Cortex of kidney (tissue), 1 donor: ENCODE results near the gene ZNF235.
"Not testable (repeated sequence)": the region's sequence is repeated elsewhere in the genome, so short reads cannot be mapped to it uniquely, and the experiment has no call there.

Experiments
- DNase-seq: peaks from one replicate; lab custom pipeline; 2025; lab: John Stamatoyannopoulos, UW

Gene ZNF235

DNA sequence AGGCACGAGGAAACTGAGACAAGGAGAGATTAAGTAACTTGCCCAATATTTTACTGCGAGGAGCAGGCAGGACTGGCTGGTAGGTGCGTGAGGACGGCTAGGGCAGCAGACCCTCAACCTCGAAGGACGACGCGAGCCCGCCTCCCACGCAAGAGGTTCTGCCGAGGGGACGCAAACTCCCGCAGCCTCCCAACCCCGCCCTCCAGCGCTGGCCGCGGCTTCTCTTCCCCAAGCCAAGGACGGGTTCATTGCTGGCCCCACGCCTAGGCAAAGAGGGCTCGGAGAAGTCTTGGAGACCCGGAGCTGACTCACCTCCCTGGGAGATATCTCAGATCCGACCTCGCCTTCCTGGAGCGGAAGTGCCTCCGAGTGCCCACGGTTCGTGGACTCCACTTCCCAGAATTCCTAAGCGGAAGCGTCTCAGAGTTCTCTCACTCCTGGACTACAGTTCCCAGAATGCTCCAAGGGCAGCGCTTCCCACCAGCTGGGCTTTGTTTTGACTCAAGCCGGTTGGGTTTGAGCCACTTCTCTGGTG lies at the start of gene ZNF235:
Gene ZNF235 (minus strand): TSS at position 367 of the 535 bp plus-strand sequence. CDS start 1,621 bp downstream, outside the sequence.
- DNase-seq, result peak; percentile 32

GRCh38 chr19:44346556-44346955 lies 41.7 kb upstream of the ZNF235 start:
- DNase-seq, result no peak

DNA sequence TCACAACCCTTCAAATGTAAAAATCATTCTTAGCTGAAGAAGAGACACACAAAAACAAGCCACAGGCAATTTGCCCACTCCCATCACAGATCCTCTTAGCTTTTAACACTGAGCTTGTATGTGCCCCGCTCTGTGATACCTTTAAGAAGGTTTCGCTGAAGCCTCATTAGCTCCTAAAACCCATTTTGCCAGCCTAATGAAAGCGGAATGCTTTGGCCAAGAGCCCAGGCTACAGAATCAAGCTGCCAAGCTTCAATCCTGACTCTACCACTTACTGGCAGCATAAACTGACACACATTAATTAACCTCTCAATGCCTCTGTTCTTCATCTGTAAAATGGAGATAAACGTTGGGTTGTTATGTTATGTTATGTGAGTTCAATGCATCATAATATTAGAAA lies 41.1 kb upstream of the ZNF235 start:
- no peak for DNase-seq

DNA sequence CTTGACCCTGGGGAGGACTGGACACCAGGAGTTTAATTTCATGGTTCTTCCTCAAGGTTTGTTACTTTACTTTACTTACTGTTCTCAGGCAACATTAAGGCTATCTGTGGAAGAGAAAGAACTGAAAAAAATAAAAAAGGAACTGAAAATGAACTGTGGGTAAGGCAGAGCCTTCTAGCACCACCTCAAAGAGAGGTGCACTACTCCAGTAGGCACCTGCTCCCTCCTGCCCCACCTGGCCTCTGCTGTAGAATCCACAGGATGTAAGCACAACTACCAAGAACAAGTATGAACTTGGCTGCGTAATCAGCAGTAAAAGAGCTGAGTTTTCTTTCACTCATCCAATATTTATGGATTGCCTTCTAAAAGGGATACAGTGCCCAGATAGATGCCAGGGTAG lies 39.4 kb upstream of the ZNF235 start:
- DNase-seq, result no peak

- DNase-seq, result no peak
Measured at GRCh38 chr19:44341794-44342193, 37.0 kb upstream of the ZNF235 start.

- not testable (repeated sequence) for DNase-seq
Measured at GRCh38 chr19:44334639-44335038, 29.8 kb upstream of the ZNF235 start.

DNA sequence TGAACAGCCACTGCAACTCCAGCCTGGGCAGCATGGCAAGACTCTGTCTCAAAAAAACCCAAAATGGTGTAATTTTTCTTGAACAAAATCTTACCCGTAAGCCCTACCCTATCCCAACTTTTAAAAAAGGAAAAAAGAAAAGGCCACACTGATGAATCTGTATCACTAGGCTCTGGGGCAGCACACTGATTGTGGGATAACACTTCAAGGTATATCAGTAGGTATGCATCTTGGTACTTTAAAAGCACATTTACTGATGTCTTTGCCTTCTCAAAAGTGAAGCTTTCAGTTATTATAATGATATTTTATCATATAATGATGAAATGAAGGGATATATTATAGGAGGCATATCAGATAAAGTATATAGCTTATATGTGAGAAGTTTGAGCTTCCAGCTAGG lies 27.3 kb upstream of the ZNF235 start:
- no peak for DNase-seq

GRCh38 chr19:44315883-44316282 lies 11.1 kb upstream of the ZNF235 start:
- no peak for DNase-seq

DNA sequence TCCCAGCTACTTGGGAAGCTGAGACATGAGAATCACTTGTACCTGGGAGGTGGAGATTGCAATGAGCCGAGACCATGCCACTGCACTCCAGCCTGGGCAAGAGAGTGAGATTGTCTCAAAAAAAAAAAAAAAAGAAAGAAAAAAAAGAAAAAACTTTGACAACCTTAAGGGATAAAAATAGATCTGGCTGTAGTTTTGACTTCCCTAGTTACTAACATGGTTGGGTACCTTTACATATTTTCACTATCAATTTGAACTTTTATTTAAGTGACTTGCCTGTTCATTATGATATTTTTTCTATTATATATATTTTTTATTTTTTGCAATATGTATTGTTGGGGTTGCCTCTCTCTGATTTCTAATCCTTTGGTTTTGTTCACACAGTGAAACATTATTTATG lies 8.4 kb upstream of the ZNF235 start:
- no peak for DNase-seq

GRCh38 chr19:44308011-44308410 lies 3.2 kb upstream of the ZNF235 start:
- DNase-seq, result no peak

GRCh38 chr19:44306283-44306682 lies 1.5 kb upstream of the ZNF235 start:
- DNase-seq, result no peak

- DNase-seq, result no peak
Measured at GRCh38 chr19:44305457-44305856, 632 bp upstream of the ZNF235 start.

GRCh38 chr19:44303976-44304568 lies 753 bp downstream of the ZNF235 start:
- no peak for DNase-seq

DNA sequence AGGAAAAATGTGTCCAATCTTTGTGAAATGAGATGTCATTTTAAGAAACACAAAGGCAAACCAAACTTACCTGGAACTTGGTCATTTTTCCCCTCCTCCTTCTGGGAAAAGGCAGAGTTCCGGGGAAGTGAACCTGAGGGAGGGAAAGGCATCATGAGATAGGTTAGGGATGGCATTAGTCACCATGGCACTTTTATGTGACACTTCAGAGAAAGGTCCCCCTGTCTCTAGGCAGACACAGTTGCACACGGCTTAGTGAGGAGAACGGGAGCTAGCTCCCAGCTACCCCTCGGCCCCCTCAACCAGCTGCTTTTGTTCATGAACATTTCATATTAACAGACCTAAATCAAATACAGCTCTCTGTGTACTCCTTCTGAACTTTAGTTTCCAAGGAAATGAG lies 1.5 kb downstream of the ZNF235 start:
- no peak for DNase-seq

DNA sequence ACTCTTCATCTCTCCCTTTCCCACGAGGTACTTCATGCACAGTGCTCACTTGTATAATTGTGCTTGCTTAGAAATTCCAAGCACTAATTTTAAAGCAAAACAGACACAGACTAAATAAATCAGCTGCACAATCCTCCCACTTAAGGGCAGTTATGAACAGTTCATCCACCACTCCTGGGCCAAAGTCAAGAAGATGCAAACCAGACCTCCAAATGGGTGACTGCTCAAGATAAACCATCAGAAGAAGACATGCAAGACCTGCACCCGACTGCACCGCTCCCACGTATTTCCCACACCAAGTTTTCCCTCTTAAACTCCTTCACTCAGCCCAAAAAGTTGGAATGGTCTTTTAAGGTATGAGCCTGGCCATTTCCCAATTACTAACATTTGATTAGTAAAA lies 19.9 kb downstream of the ZNF235 start:
- no peak for DNase-seq

DNA sequence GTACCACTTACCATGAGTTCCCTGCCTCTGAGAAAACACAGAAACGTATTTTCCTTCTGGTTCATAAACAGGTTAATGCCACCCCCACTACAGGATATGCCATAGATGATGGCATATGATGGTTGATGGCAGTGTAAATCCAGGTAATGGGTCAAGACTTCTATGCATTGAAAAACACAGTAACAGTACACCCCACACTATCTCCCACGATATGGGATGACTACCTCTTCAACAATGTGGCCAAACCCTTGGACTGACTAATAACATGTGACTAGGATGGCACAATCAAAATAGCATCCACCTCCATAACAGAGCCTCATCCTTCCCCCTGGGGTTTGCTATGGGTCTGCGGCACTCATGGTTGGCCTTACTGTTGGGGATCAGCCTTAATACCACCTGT lies 22.0 kb downstream of the ZNF235 start:
- no peak for DNase-seq

GRCh38 chr19:44280916-44281315 lies 23.9 kb downstream of the ZNF235 start:
- DNase-seq, result no peak

GRCh38 chr19:44278181-44278690 lies 26.6 kb downstream of the ZNF235 start:
- DNase-seq, result no peak

GRCh38 chr19:44277331-44277730 lies 27.5 kb downstream of the ZNF235 start:
- no peak for DNase-seq

DNA sequence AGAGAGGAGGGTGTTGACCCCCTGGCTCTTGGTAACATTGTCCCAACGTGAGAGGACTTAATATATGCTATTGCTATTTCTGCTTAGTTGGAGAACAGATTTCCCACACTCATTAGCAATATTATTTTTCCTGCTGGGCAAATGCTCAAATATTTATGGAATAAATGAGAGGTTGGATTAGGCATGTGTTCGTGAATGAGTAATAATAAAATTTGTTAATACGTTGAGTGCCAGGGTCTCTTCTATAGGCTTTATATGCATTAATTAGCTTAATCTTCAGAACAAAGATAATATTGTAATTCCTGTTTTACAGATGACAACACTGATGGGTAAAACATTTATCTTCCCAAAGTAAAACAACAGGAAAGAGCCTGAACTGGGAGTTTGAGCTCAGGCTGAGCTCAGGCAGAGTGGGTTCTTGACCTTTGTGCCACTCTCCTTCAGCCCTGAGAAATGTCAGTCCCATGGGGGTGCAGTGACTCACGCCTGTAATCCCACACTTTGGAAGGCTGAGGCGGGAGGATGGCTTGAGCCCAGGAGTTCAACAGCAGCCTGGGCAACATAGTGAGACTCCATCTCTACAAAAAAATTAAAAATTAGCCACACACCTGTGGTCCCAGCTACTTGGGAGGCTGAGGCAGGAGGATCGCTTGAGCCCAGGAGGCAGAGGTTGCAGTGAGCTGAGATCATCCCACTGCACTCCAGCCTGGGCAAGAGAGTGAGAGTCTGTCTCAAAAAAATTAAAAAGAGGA lies 44.0 kb downstream of the ZNF235 start:
- no peak for DNase-seq

GRCh38 chr19:44260343-44260681 lies 44.5 kb downstream of the ZNF235 start:
- DNase-seq, result no peak

DNA sequence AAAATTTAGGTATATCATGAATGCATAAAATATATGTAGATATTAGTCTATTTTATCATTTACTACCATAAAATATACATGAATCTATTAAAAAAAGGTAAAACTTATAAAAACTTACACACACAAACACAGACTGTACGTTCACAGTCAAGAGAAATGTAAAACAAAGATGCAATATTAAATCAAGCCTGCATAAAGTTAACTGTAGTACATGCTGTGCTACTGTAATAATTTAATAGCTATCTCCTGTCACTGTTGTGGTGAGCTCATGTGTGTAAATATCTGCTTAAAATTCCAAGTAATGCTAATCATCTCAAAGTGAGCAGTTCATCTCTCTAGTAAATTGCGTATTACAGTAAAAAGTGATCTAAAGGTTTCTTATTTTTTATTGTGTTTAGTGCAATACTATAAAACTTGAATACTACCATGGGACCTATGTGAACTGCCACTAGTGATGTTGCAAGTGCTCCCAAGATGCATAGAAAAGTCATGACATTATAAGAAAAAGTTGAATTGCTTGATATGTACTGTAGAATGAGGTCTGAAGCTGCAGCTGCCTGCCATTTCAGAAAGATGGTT lies 45.9 kb downstream of the ZNF235 start:
- DNase-seq, result no peak

GRCh38 chr19:44258136-44258535 lies 46.7 kb downstream of the ZNF235 start:
- no peak for DNase-seq
